ENCODE results near the gene ZBTB12.

DNA sequence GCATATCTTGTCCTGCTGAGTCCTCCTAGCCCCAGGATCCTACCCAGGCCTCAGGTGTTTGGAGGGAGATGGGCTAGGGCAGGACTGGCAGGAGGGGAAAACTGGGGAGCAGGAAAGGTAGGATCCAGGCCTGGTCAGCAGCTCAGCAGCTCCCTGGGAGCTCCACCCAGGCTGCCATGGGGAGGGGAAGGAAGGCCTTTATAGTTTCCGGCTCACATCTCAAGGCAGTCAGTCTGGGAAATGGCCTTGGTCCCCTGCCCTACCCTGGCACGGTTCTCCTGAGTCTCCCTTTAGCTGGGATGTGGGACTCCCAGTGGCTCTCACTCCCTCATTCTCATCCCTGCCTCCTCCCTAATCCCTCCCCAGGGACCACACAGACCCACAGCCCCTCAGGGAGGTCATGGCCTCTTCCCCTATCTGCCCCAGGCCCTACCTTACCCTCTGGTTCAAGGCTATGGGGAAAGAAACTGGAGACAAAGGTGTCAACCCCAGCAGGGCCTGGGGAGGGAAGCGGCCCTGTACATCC lies 24.7 kb downstream of the ZBTB12 start:
- TF ChIP-seq EZH2 (IDR thresholded peaks at IDR 0.05; ENCODE audit: borderline replicate concordance, low read length) (no peak), CTCF (IDR thresholded peaks at IDR 0.05; ENCODE audit: low read length) (no peak)

Measured in OCI-LY1 (cell line).